Ishikawa (cell line): ENCODE data around the gene LYRM2.

Experiments used
- CEBPB ChIP-seq: IDR thresholded peaks from 2 replicates; pipeline ENCODE4 v1.6.1; 2012
- CREB1 ChIP-seq: IDR thresholded peaks from 2 replicates; pipeline ENCODE4 v1.6.1; 2012; ENCODE audit warnings: low read depth
- EP300 ChIP-seq: IDR thresholded peaks from 2 replicates; pipeline ENCODE4 v1.6.1; 2012; ENCODE audit warnings: borderline replicate concordance
- FOXM1 ChIP-seq: IDR thresholded peaks from 2 replicates; pipeline ENCODE4 v1.6.1; 2012; ENCODE audit warnings: low read depth, borderline replicate concordance
- TAF1 ChIP-seq: IDR thresholded peaks from 2 replicates; pipeline ENCODE4 v1.6.1; 2012; ENCODE audit warnings: low read depth, mild to moderate bottlenecking
- TEAD4 ChIP-seq: IDR thresholded peaks from 2 replicates; pipeline ENCODE4 v1.6.1; 2012
- YY1 ChIP-seq: IDR thresholded peaks from 2 replicates; pipeline ENCODE4 v1.6.1; 2012; ENCODE audit warnings: low read depth
- TF ChIP-seq, protein P1 (sequence below): IDR thresholded peaks from 2 replicates; pipeline ENCODE4 v1.6.1; 2012; ENCODE audit warnings: low read depth, mild to moderate bottlenecking

DNA sequence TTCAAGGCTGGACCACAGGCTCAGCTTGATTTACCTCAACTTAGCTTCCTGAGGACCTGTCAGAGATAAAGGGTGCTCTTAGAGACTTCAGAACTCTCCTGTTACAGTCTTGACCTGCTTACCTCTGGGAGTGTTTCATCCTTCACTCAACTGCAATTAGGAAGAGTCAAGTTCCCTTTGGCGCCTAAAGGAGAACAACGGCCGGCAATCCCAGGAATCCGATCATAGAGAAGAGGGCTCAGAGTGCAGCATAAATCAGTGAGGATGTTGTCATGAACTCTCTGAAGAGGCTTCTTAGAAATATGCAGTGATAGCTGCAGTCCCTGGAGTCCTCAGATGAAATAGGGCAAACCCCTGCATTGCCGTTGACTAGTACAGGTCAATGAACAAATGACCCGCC, 36.4 kb downstream of the LYRM2 start:
- TF ChIP-seq, protein P1, sequence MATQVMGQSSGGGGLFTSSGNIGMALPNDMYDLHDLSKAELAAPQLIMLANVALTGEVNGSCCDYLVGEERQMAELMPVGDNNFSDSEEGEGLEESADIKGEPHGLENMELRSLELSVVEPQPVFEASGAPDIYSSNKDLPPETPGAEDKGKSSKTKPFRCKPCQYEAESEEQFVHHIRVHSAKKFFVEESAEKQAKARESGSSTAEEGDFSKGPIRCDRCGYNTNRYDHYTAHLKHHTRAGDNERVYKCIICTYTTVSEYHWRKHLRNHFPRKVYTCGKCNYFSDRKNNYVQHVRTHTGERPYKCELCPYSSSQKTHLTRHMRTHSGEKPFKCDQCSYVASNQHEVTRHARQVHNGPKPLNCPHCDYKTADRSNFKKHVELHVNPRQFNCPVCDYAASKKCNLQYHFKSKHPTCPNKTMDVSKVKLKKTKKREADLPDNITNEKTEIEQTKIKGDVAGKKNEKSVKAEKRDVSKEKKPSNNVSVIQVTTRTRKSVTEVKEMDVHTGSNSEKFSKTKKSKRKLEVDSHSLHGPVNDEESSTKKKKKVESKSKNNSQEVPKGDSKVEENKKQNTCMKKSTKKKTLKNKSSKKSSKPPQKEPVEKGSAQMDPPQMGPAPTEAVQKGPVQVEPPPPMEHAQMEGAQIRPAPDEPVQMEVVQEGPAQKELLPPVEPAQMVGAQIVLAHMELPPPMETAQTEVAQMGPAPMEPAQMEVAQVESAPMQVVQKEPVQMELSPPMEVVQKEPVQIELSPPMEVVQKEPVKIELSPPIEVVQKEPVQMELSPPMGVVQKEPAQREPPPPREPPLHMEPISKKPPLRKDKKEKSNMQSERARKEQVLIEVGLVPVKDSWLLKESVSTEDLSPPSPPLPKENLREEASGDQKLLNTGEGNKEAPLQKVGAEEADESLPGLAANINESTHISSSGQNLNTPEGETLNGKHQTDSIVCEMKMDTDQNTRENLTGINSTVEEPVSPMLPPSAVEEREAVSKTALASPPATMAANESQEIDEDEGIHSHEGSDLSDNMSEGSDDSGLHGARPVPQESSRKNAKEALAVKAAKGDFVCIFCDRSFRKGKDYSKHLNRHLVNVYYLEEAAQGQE, result no peak
- TF ChIP-seq CREB1 (no peak), TAF1 (no peak), EP300 (no peak), TEAD4 (no peak), FOXM1 (no peak), CEBPB (no peak), YY1 (no peak)
